GM12878 (cell line): ENCODE measurements around the gene CLN6. TPM values are rescaled to one million over a fixed set of nuclear protein-coding genes. Genes with fewer than 3 reads are reported as not detected.

Experiments
- ASH2L ChIP-seq: fragments of 300-600, 200-600 bp; sonication (generic); IDR thresholded peaks from 2 replicates; pipeline ENCODE4 v1.6.1; 2017; ENCODE audit warnings: low read depth, mild to moderate bottlenecking, borderline replicate concordance
- ATF7 ChIP-seq: fragments of 450-650 bp; IDR thresholded peaks from 2 replicates; pipeline ENCODE4 v1.6.1; 2016; ENCODE audit warnings: low read depth, mild to moderate bottlenecking
- EP300 ChIP-seq, 2 experiments: fragments of 150-350 bp in 1 of 2; IDR thresholded peaks; 2 replicates each; pipeline ENCODE4 v1.6.1; 2011 to 2012; ENCODE audit warnings: low read depth in 2 of 2, low read length in 2 of 2, borderline replicate concordance in 1 of 2, improper control_type of control experiment in 1 of 2, inconsistent platforms in 1 of 2; ENCODE audit not compliant: control insufficient read depth in 1 of 2
- FOS ChIP-seq: IDR thresholded peaks from 3 replicates; pipeline ENCODE4 v1.6.1; 2011; ENCODE audit warnings: borderline replicate concordance; ENCODE audit not compliant: insufficient read length; ENCODE audit errors: extremely low read depth
- MYC ChIP-seq: IDR thresholded peaks from 2 replicates; pipeline ENCODE4 v1.6.1; 2011; ENCODE audit warnings: mild to moderate bottlenecking, low read length, moderate library complexity, inconsistent platforms; ENCODE audit not compliant: insufficient read depth, insufficient replicate concordance, insufficient read length, severe bottlenecking
- RELA ChIP-seq: fragments of 450-650 bp; IDR thresholded peaks from 2 replicates; pipeline ENCODE4 v1.8.0; 2014; ENCODE audit warnings: borderline replicate concordance; ENCODE audit not compliant: partially characterized antibody
- REST ChIP-seq: IDR thresholded peaks from 2 replicates; pipeline ENCODE4 v1.6.1; 2012; ENCODE audit warnings: mild to moderate bottlenecking, low read depth, low read length
- RFX5 ChIP-seq: IDR thresholded peaks from 2 replicates; pipeline ENCODE4 v1.6.1; 2011; ENCODE audit warnings: low read depth, low read length, improper control_type of control experiment
- SREBF1 ChIP-seq: IDR thresholded peaks from 2 replicates; pipeline ENCODE4 v1.6.1; 2012; ENCODE audit warnings: mild to moderate bottlenecking, low read length
- TARDBP ChIP-seq: IDR thresholded peaks from 2 replicates; pipeline ENCODE4 v1.6.1; 2016; ENCODE audit warnings: borderline replicate concordance
- TCF3 ChIP-seq: IDR thresholded peaks from 2 replicates; pipeline ENCODE4 v1.6.1; 2012; ENCODE audit warnings: low read depth, mild to moderate bottlenecking, low read length, borderline replicate concordance; ENCODE audit not compliant: insufficient read depth
- ZNF217 ChIP-seq: fragments of 450-650 bp; IDR thresholded peaks from 2 replicates; pipeline ENCODE4 v1.6.1; 2017; ENCODE audit warnings: antibody characterized with exemption, mild to moderate bottlenecking
- ZNF592 ChIP-seq: fragments of 450-650 bp; IDR thresholded peaks from 2 replicates; pipeline ENCODE4 v1.6.1; 2017; ENCODE audit warnings: mild to moderate bottlenecking, moderate library complexity
- polyA plus RNA-seq, 11 experiments: library from polyadenylated mRNA; depleted of rRNA in 4 of 11; unstranded in 6 of 11; stranded (reverse) in 5 of 11; fragments of >200 nt; fragmentation: Nextera tagmentation in 4 of 11; fragmentation: Illumina TruSeq in 1 of 11; extraction: Ambion mirVana in 4 of 11; extraction: Trizol in 1 of 11; gene quantifications; 1 replicate in 1 of 11; 2 replicates in 10 of 11; pipeline versions ENCODE4 v1.2.1 to v1.2.3, GENCODE V29; 2011 to 2016; ENCODE audit warnings: inconsistent platforms in 2 of 11, missing spikeins in 2 of 11, low read depth in 1 of 11
- total RNA-seq, 4 experiments: library from RNA; depleted of rRNA in 3 of 4; stranded (reverse); fragments of >200 nt in 3 of 4; fragmentation: Illumina TruSeq in 1 of 4; extraction: Trizol in 1 of 4; gene quantifications; 2 replicates each; pipeline versions ENCODE4 v1.2.1 to v1.2.3, GENCODE V29; 2013 to 2021
- TF ChIP-seq, protein P1 (sequence below): fragments of 450-650 bp; IDR thresholded peaks from 2 replicates; pipeline ENCODE4 v1.6.1; 2016; ENCODE audit warnings: mild to moderate bottlenecking
- TF ChIP-seq, protein P2 (sequence below): IDR thresholded peaks from 2 replicates; pipeline ENCODE4 v1.6.1; 2012; ENCODE audit warnings: low read depth, low read length, improper control_type of control experiment
- TF ChIP-seq, protein P3 (sequence below): fragments of 450-650 bp; IDR thresholded peaks from 2 replicates; pipeline ENCODE4 v1.6.1; 2017; ENCODE audit warnings: mild to moderate bottlenecking

Gene CLN6
- total and polyA plus RNA-seq, 10 of the 15 experiments (the other 5 are each of a cell fraction or from before 2014, with no cell fraction given) = 0.74 to 69.0 (median 30.3) TPM

DNA sequence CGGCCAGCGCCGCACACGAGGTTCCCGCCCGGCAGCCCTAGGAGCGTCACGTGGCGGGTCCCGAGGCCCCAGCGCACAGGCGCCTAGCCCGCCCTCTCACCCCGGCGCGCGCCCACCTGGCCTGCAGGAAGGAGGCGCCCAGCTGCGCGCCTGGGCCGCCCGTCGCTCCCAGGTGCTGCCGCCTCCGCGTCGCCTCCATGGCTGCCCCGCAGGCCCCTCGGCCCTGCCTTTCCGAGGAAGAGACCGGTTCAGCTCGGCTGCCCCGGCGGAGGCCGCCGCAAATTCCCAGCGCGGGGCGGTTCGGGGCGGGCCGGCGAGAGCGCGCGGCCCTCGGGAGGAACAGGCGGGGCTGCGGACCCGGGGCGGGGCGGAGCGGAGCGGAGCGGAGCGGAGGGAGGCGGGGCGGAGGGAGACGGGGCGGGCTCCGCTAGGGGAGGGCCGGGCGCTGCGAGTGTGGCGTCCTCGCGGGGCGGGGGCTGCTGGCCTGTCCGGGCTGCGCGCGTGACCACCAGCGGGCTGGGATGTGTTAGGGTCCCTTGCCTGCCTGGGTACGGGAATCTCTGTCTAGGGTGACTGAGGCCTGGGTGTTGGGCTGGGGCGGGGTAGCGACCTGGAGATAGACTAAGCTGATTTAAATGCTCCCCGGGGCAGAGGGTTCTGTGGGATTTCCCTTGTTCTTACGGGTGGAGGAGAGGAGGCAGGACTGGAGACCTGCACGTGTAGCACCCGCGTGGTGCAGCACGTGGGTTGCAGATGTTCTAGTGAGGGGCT, at the start of gene CLN6 (continued):
- TF ChIP-seq, protein P1, sequence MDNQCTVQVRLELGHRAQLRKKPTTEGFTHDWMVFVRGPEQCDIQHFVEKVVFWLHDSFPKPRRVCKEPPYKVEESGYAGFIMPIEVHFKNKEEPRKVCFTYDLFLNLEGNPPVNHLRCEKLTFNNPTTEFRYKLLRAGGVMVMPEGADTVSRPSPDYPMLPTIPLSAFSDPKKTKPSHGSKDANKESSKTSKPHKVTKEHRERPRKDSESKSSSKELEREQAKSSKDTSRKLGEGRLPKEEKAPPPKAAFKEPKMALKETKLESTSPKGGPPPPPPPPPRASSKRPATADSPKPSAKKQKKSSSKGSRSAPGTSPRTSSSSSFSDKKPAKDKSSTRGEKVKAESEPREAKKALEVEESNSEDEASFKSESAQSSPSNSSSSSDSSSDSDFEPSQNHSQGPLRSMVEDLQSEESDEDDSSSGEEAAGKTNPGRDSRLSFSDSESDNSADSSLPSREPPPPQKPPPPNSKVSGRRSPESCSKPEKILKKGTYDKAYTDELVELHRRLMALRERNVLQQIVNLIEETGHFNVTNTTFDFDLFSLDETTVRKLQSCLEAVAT = 0 out of 2 replicates have a peak, but pooled peaks have one; percentile 36
- TF ChIP-seq TARDBP (no peak), REST (no peak), RELA (peak; percentile 60), FOS (peak; percentile 30), MYC (peak; percentile 92), SREBF1 (no peak), ZNF592 (no peak), ZNF217 (peak; percentile 70), ATF7 (peak; percentile 50), ASH2L (no peak), EP300 (IDR thresholded peaks at IDR 0.05; ENCODE audit: borderline replicate concordance in 1 of 2, control insufficient read depth in 1 of 2, low read depth in 2 of 2, low read length in 2 of 2) (no peak), TCF3 (peak; percentile 90; the same call in 1 of the 2 replicates), RFX5 (no peak)
- TF ChIP-seq, protein P2, sequence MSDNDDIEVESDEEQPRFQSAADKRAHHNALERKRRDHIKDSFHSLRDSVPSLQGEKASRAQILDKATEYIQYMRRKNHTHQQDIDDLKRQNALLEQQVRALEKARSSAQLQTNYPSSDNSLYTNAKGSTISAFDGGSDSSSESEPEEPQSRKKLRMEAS = peak; percentile 95
- TF ChIP-seq, protein P3, sequence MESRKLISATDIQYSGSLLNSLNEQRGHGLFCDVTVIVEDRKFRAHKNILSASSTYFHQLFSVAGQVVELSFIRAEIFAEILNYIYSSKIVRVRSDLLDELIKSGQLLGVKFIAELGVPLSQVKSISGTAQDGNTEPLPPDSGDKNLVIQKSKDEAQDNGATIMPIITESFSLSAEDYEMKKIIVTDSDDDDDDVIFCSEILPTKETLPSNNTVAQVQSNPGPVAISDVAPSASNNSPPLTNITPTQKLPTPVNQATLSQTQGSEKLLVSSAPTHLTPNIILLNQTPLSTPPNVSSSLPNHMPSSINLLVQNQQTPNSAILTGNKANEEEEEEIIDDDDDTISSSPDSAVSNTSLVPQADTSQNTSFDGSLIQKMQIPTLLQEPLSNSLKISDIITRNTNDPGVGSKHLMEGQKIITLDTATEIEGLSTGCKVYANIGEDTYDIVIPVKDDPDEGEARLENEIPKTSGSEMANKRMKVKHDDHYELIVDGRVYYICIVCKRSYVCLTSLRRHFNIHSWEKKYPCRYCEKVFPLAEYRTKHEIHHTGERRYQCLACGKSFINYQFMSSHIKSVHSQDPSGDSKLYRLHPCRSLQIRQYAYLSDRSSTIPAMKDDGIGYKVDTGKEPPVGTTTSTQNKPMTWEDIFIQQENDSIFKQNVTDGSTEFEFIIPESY = no peak
